NB4 (cell line): ENCODE data around the gene CCNI2.

Source experiments
- DNase-seq: peaks from one replicate; pipeline ENCODE4 v3.0.0; 2010; ENCODE audit warnings: low read depth
- H3K4me3 ChIP-seq: one replicate; pipeline ENCODE4 v1.5.1; 2011; ENCODE audit warnings: mild to moderate bottlenecking, low read depth, low read length, moderate library complexity
- CTCF ChIP-seq: IDR thresholded peaks from one replicate; pipeline ENCODE4 v1.5.1; 2012; ENCODE audit warnings: low read depth, low read length
- MAX ChIP-seq: IDR thresholded peaks from 2 replicates; pipeline ENCODE4 v1.6.1; 2011; ENCODE audit warnings: low read depth, low read length
- MYC ChIP-seq: IDR thresholded peaks from 2 replicates; pipeline ENCODE4 v1.6.1; 2011; ENCODE audit warnings: low read depth, low read length
- POLR2A ChIP-seq: IDR thresholded peaks from 2 replicates; pipeline ENCODE4 v1.6.1; 2011; ENCODE audit warnings: mild to moderate bottlenecking; ENCODE audit not compliant: insufficient read length; ENCODE audit errors: extremely low read depth

The CCNI2 gene

GRCh38 chr5:132777209-132778069 is 30.2 kb downstream of the CCNI2 start, which contains the start of gene SEPTIN8:
TSS of gene SEPTIN8 (minus strand) at chr5:132777239. CDS start at chr5:132777137, 102 bp downstream.
- peak; percentile 55 for DNase-seq
- TF ChIP-seq POLR2A (peak; percentile 33), MYC (no peak)
- peak within 1 kb of the TSS; percentile 44 for H3K4me3 ChIP-seq

GRCh38 chr5:132778129-132778528 is 30.9 kb downstream of the CCNI2 start:
- no peak for TF ChIP-seq MYC
- no peak for TF ChIP-seq MAX
- no peak for DNase-seq
- H3K4me3 ChIP-seq = no peak overlapping the region

GRCh38 chr5:132778856-132779255 is 31.6 kb downstream of the CCNI2 start:
- no peak for DNase-seq
- H3K4me3 ChIP-seq = no peak overlapping the region
- TF ChIP-seq MAX (no peak), POLR2A (no peak), MYC (no peak), CTCF (no peak)

- no peak overlapping the region for H3K4me3 ChIP-seq
- no peak for DNase-seq
- TF ChIP-seq MYC (no peak), POLR2A (no peak), CTCF (no peak), MAX (no peak)
Observed at GRCh38 chr5:132779961-132780360, 32.7 kb downstream of the CCNI2 start.

GRCh38 chr5:132780577-132780976 is 33.4 kb downstream of the CCNI2 start:
- no peak for TF ChIP-seq MYC
- no peak for TF ChIP-seq MAX
- no peak for TF ChIP-seq POLR2A
- no peak for TF ChIP-seq CTCF
- no peak for DNase-seq
- H3K4me3 ChIP-seq = no peak overlapping the region

GRCh38 chr5:132781029-132781428 is 33.8 kb downstream of the CCNI2 start:
- no peak for DNase-seq
- no peak for TF ChIP-seq MAX
- no peak for TF ChIP-seq MYC
- TF ChIP-seq POLR2A = no peak
- TF ChIP-seq CTCF = no peak
- H3K4me3 ChIP-seq = no peak overlapping the region
